H54 (cell line): ENCODE results near the gene FAM161B.
"Not testable (repeated sequence)": the region's sequence is repeated elsewhere in the genome, so short reads cannot be mapped to it uniquely, and the experiment has no call there.

Source experiments
- DNase-seq: peaks from one replicate; pipeline ENCODE4 v3.0.0; 2011; ENCODE audit warnings: low spot score, mixed read lengths; ENCODE audit not compliant: insufficient read length
- FAIRE-seq: peaks from 3 replicates; lab custom pipeline; 2011; peaks lifted over from hg19 to GRCh38; lab: Jason Lieb, UNC
- POLR2A ChIP-seq: IDR thresholded peaks from 2 replicates; pipeline ENCODE4 v1.6.1; 2011; ENCODE audit warnings: low read depth, mild to moderate bottlenecking, low read length

Gene FAM161B

DNA sequence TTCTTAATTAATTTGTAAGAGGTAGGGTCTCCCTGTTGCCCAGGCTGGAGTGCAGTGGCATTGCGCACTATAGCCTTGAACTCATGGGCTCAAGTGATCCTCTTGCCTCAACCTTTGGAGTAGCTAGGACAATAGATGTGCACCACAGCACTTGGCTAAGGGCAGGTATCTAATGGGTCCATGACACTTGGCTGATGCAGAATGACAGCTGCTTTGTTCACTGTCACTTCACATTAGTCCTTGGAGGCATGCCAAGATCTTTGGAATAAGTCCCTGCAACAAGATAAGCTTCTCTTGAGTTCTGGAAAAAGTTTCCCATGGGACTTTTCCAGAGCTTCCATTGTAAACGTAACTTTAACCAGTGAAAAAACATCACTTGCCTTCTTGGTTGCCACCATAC is 23.6 kb upstream of the FAM161B start:
- FAIRE-seq (no peak), DNase-seq (no peak)
- TF ChIP-seq POLR2A = no peak

GRCh38 chr14:73968885-73969284 is 19.0 kb upstream of the FAM161B start:
- FAIRE-seq (no peak), DNase-seq (no peak)
- no peak for TF ChIP-seq POLR2A

GRCh38 chr14:73965216-73965615 is 15.3 kb upstream of the FAM161B start:
- FAIRE-seq (no peak), DNase-seq (no peak)
- no peak for TF ChIP-seq POLR2A

GRCh38 chr14:73961192-73961591 is 11.3 kb upstream of the FAM161B start:
- FAIRE-seq (no peak), DNase-seq (no peak)
- no peak for TF ChIP-seq POLR2A

DNA sequence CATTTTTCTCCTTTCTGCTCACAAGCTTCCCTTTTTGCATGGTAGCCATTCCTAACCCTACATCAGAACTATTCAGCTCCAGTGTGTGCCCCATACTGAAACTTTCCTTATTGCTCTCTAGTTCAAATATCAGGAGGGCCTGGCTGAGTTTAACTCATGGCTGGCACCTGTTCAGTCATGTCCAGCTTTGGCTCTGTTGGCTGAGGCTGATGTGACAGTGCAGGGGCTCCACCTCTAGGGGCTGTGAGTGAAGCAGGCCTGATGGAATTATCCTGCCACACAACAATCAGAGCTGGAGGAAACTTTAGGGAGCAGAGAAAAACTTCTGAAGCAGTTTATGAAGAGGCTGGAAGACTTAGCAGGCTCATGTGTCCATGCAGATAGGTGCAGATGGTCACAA is 8.7 kb upstream of the FAM161B start:
- TF ChIP-seq POLR2A = no peak
- no peak for FAIRE-seq
- DNase-seq = no peak

GRCh38 chr14:73955674-73956073 is 5.8 kb upstream of the FAM161B start:
- TF ChIP-seq POLR2A = no peak
- no peak for FAIRE-seq
- no peak for DNase-seq

- TF ChIP-seq POLR2A = no peak
- DNase-seq (no peak), FAIRE-seq (no peak)
Observed at GRCh38 chr14:73953731-73954130, 3.8 kb upstream of the FAM161B start.

- no peak for FAIRE-seq
- DNase-seq = no peak
- no peak for TF ChIP-seq POLR2A
Observed at GRCh38 chr14:73945159-73945670, 4.7 kb downstream of the FAM161B start.

- no peak for DNase-seq
- no peak for TF ChIP-seq POLR2A
- FAIRE-seq = no peak
Observed at GRCh38 chr14:73944432-73945158, 5.3 kb downstream of the FAM161B start.

GRCh38 chr14:73943083-73943482 is 6.8 kb downstream of the FAM161B start:
- FAIRE-seq (no peak), DNase-seq (no peak)
- no peak for TF ChIP-seq POLR2A

DNA sequence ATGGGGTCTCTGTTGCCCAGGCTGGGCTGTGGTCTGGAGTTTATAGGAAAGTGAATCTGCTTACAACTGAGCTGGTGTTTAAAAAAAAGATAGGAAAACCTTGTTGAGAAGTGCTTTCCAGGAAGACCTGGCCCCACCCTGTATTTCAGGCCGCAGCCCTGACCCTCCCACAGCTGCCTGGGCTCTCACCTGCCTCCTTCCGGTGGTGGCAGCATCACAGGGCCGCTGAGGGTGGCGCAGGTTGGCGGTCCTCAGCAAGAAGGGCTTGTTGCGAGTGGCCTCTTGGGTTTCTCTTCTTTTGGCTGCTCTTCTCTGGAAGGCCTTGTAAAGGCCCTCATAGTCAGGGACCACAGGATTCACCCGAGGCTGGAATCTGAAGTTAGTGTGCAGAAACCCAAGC is 7.7 kb downstream of the FAM161B start:
- DNase-seq (no peak), FAIRE-seq (no peak)
- TF ChIP-seq POLR2A = no peak

DNA sequence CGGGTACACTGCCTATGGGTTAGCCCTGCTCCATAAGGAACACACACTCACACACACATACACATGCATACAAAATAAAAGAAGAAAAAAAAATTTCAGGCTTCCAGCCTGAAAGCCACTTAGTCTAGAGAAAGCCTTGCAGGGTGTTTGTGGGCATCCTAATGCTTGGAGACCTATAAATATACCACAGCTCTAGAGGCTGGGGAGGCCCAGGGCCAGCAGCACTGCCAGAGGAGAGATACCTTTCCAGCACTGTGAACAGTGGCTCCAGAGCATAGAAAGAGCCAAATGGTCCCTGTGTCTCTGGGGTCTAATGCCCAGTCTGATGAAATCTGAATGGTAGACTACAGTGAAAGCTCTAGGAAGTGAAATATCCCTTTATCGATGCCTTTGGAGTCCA is 12.9 kb downstream of the FAM161B start:
- no peak for TF ChIP-seq POLR2A
- FAIRE-seq = no peak
- DNase-seq = no peak

- FAIRE-seq = no peak
Observed at GRCh38 chr14:73936548-73936947, 13.3 kb downstream of the FAM161B start.

GRCh38 chr14:73935666-73936065 is 14.2 kb downstream of the FAM161B start:
- FAIRE-seq (no peak), DNase-seq (no peak)
- TF ChIP-seq POLR2A = no peak

More at GRCh38 chr14:73936548-73936947, 13.3 kb downstream of the FAM161B start:
- DNase-seq = no peak
- no peak for TF ChIP-seq POLR2A

DNA sequence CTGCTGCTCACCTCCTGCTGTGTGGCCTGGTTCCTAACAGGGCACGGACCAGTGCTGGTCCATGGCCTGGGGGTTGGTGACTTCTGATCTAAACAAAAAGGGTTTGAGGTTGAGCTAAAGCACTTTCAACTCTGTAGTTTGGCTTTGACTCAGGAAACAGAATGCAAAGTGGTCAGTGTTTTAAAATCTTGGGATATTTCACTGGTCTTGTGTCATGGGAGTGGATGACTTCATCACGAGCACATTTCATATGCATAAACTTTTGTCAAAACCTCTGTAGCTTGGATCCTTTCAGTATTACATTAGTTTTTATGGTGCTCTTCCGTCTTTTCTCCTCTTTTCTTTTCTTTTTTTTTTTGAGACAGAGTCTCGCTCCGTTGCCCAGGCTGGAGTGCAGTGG is 25.6 kb downstream of the FAM161B start:
- TF ChIP-seq POLR2A = no peak
- DNase-seq = no peak
- FAIRE-seq = no peak

DNA sequence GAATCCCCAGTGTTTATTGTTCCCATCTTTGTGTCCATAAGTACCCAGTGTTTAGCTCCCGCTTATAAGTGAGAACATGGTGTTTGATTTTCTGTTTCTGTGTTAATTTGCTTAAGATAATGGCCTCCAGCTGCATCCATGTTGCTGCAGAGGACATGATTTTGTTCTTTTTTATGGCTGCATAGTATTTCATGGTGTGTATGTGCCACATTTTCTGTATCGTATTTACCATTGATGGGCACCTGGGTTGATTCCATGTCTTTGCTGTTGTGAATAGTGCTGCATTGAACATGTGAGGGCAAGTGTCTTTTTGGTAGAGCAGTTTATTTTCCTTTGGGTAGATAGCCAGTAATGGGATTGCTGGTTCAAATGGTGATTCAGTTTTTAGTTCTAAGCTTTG is 30.4 kb downstream of the FAM161B start:
- not testable (repeated sequence) for FAIRE-seq, DNase-seq
